ENCODE results near the gene PTPRN2. TPM values are rescaled to one million over a fixed set of nuclear protein-coding genes. Genes with fewer than 3 reads are reported as not detected.

Gene PTPRN2
- total RNA-seq, 1 donor from 2014 or later, result 11.4 TPM

DNA sequence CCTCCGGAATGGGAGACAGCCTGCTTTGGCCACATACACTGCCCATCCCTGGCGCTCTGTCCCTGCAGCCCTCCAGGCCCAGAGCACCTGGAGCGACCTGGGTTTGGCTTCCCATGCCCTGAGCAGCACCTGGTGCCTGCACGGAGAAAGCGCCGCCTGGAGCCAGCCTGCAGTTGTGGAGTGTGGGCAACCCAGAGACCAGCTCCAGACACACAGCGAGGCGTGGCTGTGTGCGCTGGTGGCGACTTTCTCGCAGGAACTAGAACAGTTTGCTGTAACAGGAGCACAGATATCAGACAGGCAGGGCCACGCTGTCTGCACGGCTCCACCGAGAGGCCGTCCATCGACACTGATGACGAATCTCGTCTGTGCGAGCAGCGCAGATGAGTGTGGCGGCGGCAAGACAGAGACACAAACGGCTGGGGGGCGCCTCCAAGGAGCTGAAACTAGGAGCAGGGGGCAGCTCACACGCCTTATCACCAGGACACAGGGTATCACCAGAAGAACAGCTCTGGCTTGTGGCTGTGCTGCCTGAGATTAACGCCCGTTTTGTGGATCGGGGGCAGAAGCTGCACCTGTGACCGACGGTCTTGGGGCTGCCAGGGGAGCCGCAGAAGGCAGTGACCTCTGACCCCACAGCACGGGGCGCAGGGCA lies 975.5 kb downstream of the PTPRN2 start:
- no peaks in the 10 kb centered on the region for H3K4me1 Mint-ChIP-seq (ENCODE audit: low read depth)
- H3K27me3 Mint-ChIP-seq, result peaks cover 13% of the 10 kb centered on the region
- DNase-seq (ENCODE audit: low spot score, unreplicated experiment), result no peak
- H3K9me3 Mint-ChIP-seq (ENCODE audit: low read depth), result no peaks in the 10 kb centered on the region
- no peak overlapping the region for H3K27ac Mint-ChIP-seq
- H3K4me3 Mint-ChIP-seq (ENCODE audit: low read depth), result no peak overlapping the region
- no peaks in the 10 kb centered on the region for H3K36me3 Mint-ChIP-seq (ENCODE audit: insufficient read depth)
- TF ChIP-seq, protein P1, sequence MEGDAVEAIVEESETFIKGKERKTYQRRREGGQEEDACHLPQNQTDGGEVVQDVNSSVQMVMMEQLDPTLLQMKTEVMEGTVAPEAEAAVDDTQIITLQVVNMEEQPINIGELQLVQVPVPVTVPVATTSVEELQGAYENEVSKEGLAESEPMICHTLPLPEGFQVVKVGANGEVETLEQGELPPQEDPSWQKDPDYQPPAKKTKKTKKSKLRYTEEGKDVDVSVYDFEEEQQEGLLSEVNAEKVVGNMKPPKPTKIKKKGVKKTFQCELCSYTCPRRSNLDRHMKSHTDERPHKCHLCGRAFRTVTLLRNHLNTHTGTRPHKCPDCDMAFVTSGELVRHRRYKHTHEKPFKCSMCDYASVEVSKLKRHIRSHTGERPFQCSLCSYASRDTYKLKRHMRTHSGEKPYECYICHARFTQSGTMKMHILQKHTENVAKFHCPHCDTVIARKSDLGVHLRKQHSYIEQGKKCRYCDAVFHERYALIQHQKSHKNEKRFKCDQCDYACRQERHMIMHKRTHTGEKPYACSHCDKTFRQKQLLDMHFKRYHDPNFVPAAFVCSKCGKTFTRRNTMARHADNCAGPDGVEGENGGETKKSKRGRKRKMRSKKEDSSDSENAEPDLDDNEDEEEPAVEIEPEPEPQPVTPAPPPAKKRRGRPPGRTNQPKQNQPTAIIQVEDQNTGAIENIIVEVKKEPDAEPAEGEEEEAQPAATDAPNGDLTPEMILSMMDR (IDR thresholded peaks at IDR 0.05; ENCODE audit: unreplicated experiment), result no peak

DNA sequence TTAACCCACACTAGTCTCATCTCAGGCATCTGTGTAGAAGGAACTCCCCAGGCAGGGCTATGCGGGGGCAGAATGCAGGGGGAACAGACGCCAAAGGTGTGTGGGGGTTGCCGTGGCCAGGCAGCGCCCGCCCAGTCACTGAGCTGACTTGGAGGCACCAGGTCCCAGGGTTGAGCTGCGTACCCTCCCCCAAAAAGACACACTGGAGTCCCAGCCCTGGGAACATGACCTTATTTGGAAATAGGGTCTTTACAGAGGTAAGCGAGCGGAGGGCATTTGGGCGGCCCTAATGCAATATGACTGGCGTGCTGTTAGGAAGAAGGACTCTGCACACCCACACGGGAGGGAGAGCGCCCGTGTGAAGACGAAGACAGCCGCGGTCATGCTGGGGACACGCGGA lies 976.3 kb downstream of the PTPRN2 start:
- no peaks in the 10 kb centered on the region for H3K36me3 Mint-ChIP-seq (ENCODE audit: insufficient read depth)
- DNase-seq (ENCODE audit: low spot score, unreplicated experiment), result no peak
- H3K27ac Mint-ChIP-seq, result no peak overlapping the region
- no peaks in the 10 kb centered on the region for H3K9me3 Mint-ChIP-seq (ENCODE audit: low read depth)
- no peaks in the 10 kb centered on the region for H3K4me1 Mint-ChIP-seq (ENCODE audit: low read depth)
- peaks cover 14% of the 10 kb centered on the region for H3K27me3 Mint-ChIP-seq
- H3K4me3 Mint-ChIP-seq (ENCODE audit: low read depth), result no peak overlapping the region
- TF ChIP-seq, protein P1 (IDR thresholded peaks at IDR 0.05; ENCODE audit: unreplicated experiment), result no peak

DNA sequence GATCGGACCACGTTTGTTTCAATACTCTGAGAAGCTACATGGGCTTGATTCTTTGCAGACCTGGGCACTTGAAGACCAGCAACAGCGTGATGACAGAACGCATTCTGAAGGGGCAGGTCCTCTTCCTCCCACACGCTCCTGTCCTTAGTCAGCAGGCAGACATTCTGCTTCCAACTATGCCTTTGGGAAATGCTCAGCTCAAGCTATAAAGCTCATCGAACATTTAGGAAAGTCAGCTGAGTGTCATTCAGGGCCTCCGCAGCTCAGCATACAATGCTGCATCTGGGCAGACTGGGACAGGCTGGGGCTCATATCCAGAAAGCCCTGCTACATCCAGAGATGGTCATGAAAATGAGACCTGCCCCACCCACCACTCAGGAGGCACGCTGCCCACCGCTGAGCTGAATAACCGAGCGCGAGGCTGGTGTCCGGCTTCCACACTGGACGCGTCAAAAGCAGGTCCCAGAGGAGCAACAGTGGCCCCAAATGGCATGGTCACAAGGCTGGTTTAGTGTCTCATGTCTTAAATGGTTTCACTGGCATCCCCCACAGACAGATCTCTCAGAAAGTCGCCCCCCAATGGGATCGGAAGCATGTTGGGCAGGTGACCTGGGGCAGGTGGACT lies 976.8 kb downstream of the PTPRN2 start:
- H3K9me3 Mint-ChIP-seq (ENCODE audit: low read depth), result no peaks in the 10 kb centered on the region
- no peaks in the 10 kb centered on the region for H3K36me3 Mint-ChIP-seq (ENCODE audit: insufficient read depth)
- no peak for DNase-seq (ENCODE audit: low spot score, unreplicated experiment)
- no peak overlapping the region for H3K27ac Mint-ChIP-seq
- no peaks in the 10 kb centered on the region for H3K4me1 Mint-ChIP-seq (ENCODE audit: low read depth)
- no peak overlapping the region for H3K4me3 Mint-ChIP-seq (ENCODE audit: low read depth)
- H3K27me3 Mint-ChIP-seq, result peaks cover 13% of the 10 kb centered on the region
- TF ChIP-seq, protein P1 (IDR thresholded peaks at IDR 0.05; ENCODE audit: unreplicated experiment), result no peak

DNA sequence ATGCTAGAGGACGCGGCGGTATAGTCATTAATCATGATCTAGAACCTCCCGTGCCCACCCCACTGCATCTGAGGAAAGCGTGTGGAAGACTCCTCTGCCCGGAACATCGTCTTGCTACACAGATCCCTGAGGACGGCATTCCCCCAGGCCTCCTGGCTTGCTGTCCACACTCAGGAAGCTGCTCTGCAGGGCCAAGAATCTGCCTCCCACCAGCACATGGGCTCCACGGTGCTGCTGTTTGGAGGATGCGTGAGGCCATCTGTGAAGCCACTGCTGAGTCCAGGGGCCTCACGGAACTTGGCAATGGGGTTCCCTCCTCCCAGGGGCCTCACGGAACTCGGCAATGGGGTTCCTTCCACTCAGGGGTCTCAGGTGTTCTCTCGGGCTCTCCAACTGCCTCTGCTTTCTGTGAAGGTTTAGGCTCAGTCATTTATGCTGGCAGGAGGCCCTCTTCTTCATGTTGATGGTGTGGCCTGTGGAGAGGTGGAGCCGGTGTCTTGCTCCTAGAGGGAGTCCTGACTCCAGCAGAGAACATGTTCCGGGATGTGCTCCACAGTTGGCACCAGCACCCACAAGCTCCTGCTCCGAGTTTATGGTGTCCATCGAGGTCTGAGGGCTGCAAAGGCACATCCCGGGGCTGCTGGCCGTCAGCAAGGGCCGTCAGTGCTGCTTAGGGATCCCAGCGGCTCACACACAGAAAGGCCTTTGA lies 977.5 kb downstream of the PTPRN2 start:
- TF ChIP-seq, protein P1 (IDR thresholded peaks at IDR 0.05; ENCODE audit: unreplicated experiment), result no peak
- H3K36me3 Mint-ChIP-seq (ENCODE audit: insufficient read depth), result no peaks in the 10 kb centered on the region
- H3K4me1 Mint-ChIP-seq (ENCODE audit: low read depth), result no peaks in the 10 kb centered on the region
- no peaks in the 10 kb centered on the region for H3K9me3 Mint-ChIP-seq (ENCODE audit: low read depth)
- no peak overlapping the region for H3K4me3 Mint-ChIP-seq (ENCODE audit: low read depth)
- no peak overlapping the region for H3K27ac Mint-ChIP-seq
- DNase-seq (ENCODE audit: low spot score, unreplicated experiment), result no peak
- peaks cover 13% of the 10 kb centered on the region for H3K27me3 Mint-ChIP-seq

DNA sequence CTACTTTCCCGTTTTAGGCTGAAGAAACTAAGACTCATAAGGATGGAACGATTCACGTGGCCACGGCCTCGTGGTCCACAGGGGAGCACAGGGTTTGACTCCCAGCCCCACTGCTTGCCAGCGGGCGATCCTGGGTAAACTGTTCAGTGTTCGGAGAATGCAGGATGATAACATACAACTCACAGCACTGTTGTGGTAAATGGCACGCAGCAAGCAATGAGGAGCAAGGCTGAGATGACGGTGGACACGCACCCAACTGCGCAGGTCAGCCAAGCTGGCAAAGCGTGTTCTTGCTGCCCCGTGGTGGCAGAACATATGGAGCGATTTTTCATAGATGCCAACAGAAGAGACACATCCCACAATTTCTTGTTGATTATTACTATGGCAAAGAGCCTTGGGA lies 978.1 kb downstream of the PTPRN2 start:
- Mint-ChIP-seq H3K36me3 (ENCODE audit: insufficient read depth) (no peaks in the 10 kb centered on the region), H3K9me3 (ENCODE audit: low read depth) (no peaks in the 10 kb centered on the region), H3K27ac (no peak overlapping the region), H3K4me1 (ENCODE audit: low read depth) (no peaks in the 10 kb centered on the region), H3K27me3 (peaks cover 14% of the 10 kb centered on the region), H3K4me3 (ENCODE audit: low read depth) (no peak overlapping the region)
- DNase-seq (ENCODE audit: low spot score, unreplicated experiment), result no peak
- TF ChIP-seq, protein P1 (IDR thresholded peaks at IDR 0.05; ENCODE audit: unreplicated experiment), result no peak
